IMR-90 (cell line): ENCODE data around the gene WRAP53. TPM values are rescaled to one million over a fixed set of nuclear protein-coding genes. Genes with fewer than 3 reads are reported as not detected.

Experiments
- ATAC-seq: fragments of 200-7000 bp; cut with Tn5 transposase; 2 replicates; pipeline ENCODE4 v1.9.1; 2020; ENCODE audit warnings: low read depth, mild to moderate bottlenecking, moderate library complexity
- BruUV-seq: library from RNA; stranded (reverse); fragments of 400-500 nt; replicated peaks from 2 replicates; lab custom pipeline; 2021; lab: Mats Ljungman, UMichigan
- CTCF ChIA-PET: fragments of 300-600 bp; formaldehyde crosslinking; extraction: SDS; loops from one replicate; lab custom pipeline; 2021; ENCODE audit warnings: antibody characterized with exemption; lab: Yijun Ruan, JAX
- POLR2A ChIA-PET: fragments of 300-600 bp; sonication (Branson Sonifier 250); formaldehyde crosslinking; loops from one replicate; lab custom pipeline; 2022; ENCODE audit warnings: antibody characterized with exemption; ENCODE audit not compliant: unreplicated experiment; lab: Charles Lee
- DNase-seq: peaks from one replicate; pipeline ENCODE4 v3.0.0; 2013
- H2AFZ ChIP-seq: replicated peaks from 2 replicates; pipeline ENCODE3; 2013; ENCODE audit warnings: low read length, mild to moderate bottlenecking; ENCODE audit not compliant: poor library complexity
- H2AK5ac ChIP-seq: 2 replicates; pipeline ENCODE4 v1.6.1; 2013; ENCODE audit warnings: low read depth, low read length, inconsistent platforms
- H2AK9ac ChIP-seq: replicated peaks from 2 replicates; pipeline ENCODE3; 2013; ENCODE audit warnings: mild to moderate bottlenecking, low read depth, low read length, moderate library complexity; ENCODE audit not compliant: poor library complexity
- H2BK120ac ChIP-seq: 2 replicates; pipeline ENCODE4 v1.6.1; 2013; ENCODE audit warnings: low read depth, low read length, inconsistent platforms
- H2BK15ac ChIP-seq: 3 replicates; pipeline ENCODE4 v1.6.1; 2013; ENCODE audit warnings: low read depth, low read length, inconsistent platforms
- H2BK20ac ChIP-seq: 2 replicates; pipeline ENCODE4 v1.6.1; 2013; ENCODE audit warnings: low read depth, mild to moderate bottlenecking, inconsistent platforms, low read length, moderate library complexity
- H2BK5ac ChIP-seq: 2 replicates; pipeline ENCODE4 v1.6.1; 2013; ENCODE audit warnings: mild to moderate bottlenecking, low read depth, low read length, inconsistent platforms; ENCODE audit not compliant: poor library complexity, severe bottlenecking
- H3K14ac ChIP-seq: replicated peaks from 2 replicates; pipeline ENCODE4 v1.6.1; 2013; ENCODE audit warnings: low read depth, low read length, inconsistent platforms
- H3K18ac ChIP-seq: 2 replicates; pipeline ENCODE4 v1.6.1; 2013; ENCODE audit warnings: low read depth, low read length, control low read depth
- H3K23ac ChIP-seq: 2 replicates; pipeline ENCODE4 v1.6.1; 2013; ENCODE audit warnings: low read depth, low read length, inconsistent platforms
- H3K27ac ChIP-seq: 2 replicates; pipeline ENCODE4 v1.5.1; 2013; ENCODE audit warnings: mild to moderate bottlenecking, control low read depth, low read length; ENCODE audit not compliant: insufficient read depth
- H3K27me3 ChIP-seq: 2 replicates; pipeline ENCODE4 v1.6.1; 2013; ENCODE audit warnings: low read length; ENCODE audit not compliant: control insufficient read depth, insufficient read depth
- H3K36me3 ChIP-seq: 2 replicates; pipeline ENCODE4 v1.6.1; 2013; ENCODE audit warnings: low read length, mixed read lengths; ENCODE audit not compliant: control insufficient read depth, insufficient read depth
- H3K4ac ChIP-seq: 2 replicates; pipeline ENCODE4 v1.6.1; 2013; ENCODE audit warnings: low read depth, low read length, inconsistent platforms
- H3K4me1 ChIP-seq: 2 replicates; pipeline ENCODE4 v1.6.1; 2013; ENCODE audit warnings: low read length, mixed read lengths; ENCODE audit not compliant: control insufficient read depth, insufficient read depth
- H3K4me2 ChIP-seq: 2 replicates; pipeline ENCODE4 v1.6.1; 2013; ENCODE audit warnings: low read depth, mild to moderate bottlenecking, control low read depth, low read length, moderate library complexity
- H3K4me3 ChIP-seq: 2 replicates; pipeline ENCODE4 v1.5.1; 2013; ENCODE audit warnings: low read depth, mild to moderate bottlenecking, control low read depth, low read length, moderate library complexity; ENCODE audit not compliant: insufficient read depth
- H3K56ac ChIP-seq: 2 replicates; pipeline ENCODE4 v1.6.1; 2013; ENCODE audit warnings: low read length, inconsistent platforms; ENCODE audit not compliant: insufficient read depth; ENCODE audit errors: extremely low read depth
- H3K79me1 ChIP-seq, 2 experiments: 2 replicates each; pipeline ENCODE4 v1.6.1; 2013; ENCODE audit warnings: low read length in 2 of 2, inconsistent platforms in 1 of 2, low read depth in 1 of 2
- H3K9ac ChIP-seq: 2 replicates; pipeline ENCODE4 v1.6.1; 2013; ENCODE audit warnings: low read depth, low read length, control low read depth
- H3K9me1 ChIP-seq: 2 replicates; pipeline ENCODE4 v1.6.1; 2013; ENCODE audit warnings: low read length, inconsistent platforms; ENCODE audit not compliant: insufficient read depth
- H3K9me3 ChIP-seq: 2 replicates; pipeline ENCODE4 v1.6.1; 2013; ENCODE audit warnings: low read length; ENCODE audit not compliant: control insufficient read depth, insufficient read depth
- H4K20me1 ChIP-seq: 2 replicates; pipeline ENCODE4 v1.6.1; 2013; ENCODE audit warnings: low read length, inconsistent platforms; ENCODE audit not compliant: insufficient read depth
- H4K5ac ChIP-seq: 2 replicates; pipeline ENCODE4 v1.6.1; 2013; ENCODE audit warnings: mild to moderate bottlenecking, low read depth, low read length, control low read depth
- H4K8ac ChIP-seq, 2 experiments: 2 replicates each; pipeline ENCODE4 v1.6.1; 2013; ENCODE audit warnings: low read depth in 2 of 2, low read length in 2 of 2, control low read depth in 1 of 2, inconsistent platforms in 1 of 2
- H4K91ac ChIP-seq: 2 replicates; pipeline ENCODE4 v1.6.1; 2013; ENCODE audit warnings: low read depth, low read length, inconsistent platforms; ENCODE audit not compliant: insufficient read depth
- CEBPB ChIP-seq: IDR thresholded peaks from 2 replicates; pipeline ENCODE4 v1.6.1; 2012; ENCODE audit warnings: low read depth, low read length, improper control_type of control experiment
- FOS ChIP-seq: fragments of 150-350 bp; IDR thresholded peaks from 2 replicates; pipeline ENCODE4 v1.6.1; 2016; ENCODE audit warnings: low read depth, low read length
- MAZ ChIP-seq: IDR thresholded peaks from 2 replicates; pipeline ENCODE4 v1.6.1; 2012; ENCODE audit warnings: low read depth, mild to moderate bottlenecking, low read length, improper control_type of control experiment, moderate library complexity, borderline replicate concordance
- MXI1 ChIP-seq: IDR thresholded peaks from 2 replicates; pipeline ENCODE4 v1.6.1; 2012; ENCODE audit warnings: low read depth, mild to moderate bottlenecking, low read length, moderate library complexity, borderline replicate concordance
- NFE2L2 ChIP-seq: fragments of 150-350 bp; IDR thresholded peaks from 2 replicates; pipeline ENCODE4 v1.6.1; 2016; ENCODE audit warnings: low read depth, mild to moderate bottlenecking, low read length
- POLR2A ChIP-seq: IDR thresholded peaks from 2 replicates; pipeline ENCODE4 v1.6.1; 2012; ENCODE audit warnings: mild to moderate bottlenecking, low read depth, low read length
- RCOR1 ChIP-seq: IDR thresholded peaks from 2 replicates; pipeline ENCODE4 v1.6.1; 2012; ENCODE audit warnings: mild to moderate bottlenecking, low read length, improper control_type of control experiment; ENCODE audit not compliant: insufficient replicate concordance
- RFX5 ChIP-seq: IDR thresholded peaks from 2 replicates; pipeline ENCODE4 v1.8.0; 2012; ENCODE audit warnings: low read depth, mild to moderate bottlenecking, low read length, moderate library complexity
- WGBS, 2 experiments: methylation state at CpG; one replicate each; pipeline versions ENCODE4 v1.1.5 to v1.1.7; 2013; ENCODE audit warnings: missing lambda C conversion rate in 2 of 2; ENCODE audit not compliant: insufficient read length in 1 of 2; ENCODE audit errors: extremely low coverage in 2 of 2; 5-methylcytosine and 5-hydroxymethylcytosine counted together
- dilution Hi-C: fragments of 300-500 bp; cut with HindIII; formaldehyde crosslinking; loops from one replicate; pipeline ENCODE4 v1.14.3; 2018; ENCODE audit warnings: low sequenced_read_pairs; ENCODE audit not compliant: unreplicated experiment
- in situ Hi-C: fragments of 300-500 bp; cut with MboI; formaldehyde crosslinking; loops from 3 replicates; pipeline ENCODE4 v1.14.3; 2019; ENCODE audit warnings: low sequenced_read_pairs, inconsistent platforms, mixed read lengths
- intact Hi-C: fragments of 100-400 bp; cut with micrococcal nuclease; formaldehyde crosslinking; loops from 2 replicates; pipeline ENCODE4 v1.10.0; 2022
- polyA plus RNA-seq, 3 experiments: library from polyadenylated mRNA; depleted of rRNA; stranded (reverse); fragments of >200 nt; gene quantifications; 2 replicates each; pipeline ENCODE4 v1.2.3, GENCODE V29; 2012; ENCODE audit warnings: low replicate concordance in 1 of 3
- total RNA-seq: library from RNA; depleted of rRNA; stranded (reverse); fragments of >200 nt; gene quantifications from 2 replicates; pipeline ENCODE4 v1.2.3, GENCODE V29; 2012
- TF ChIP-seq, protein P1 (sequence below): fragments of 150-350 bp; IDR thresholded peaks from 2 replicates; pipeline ENCODE4 v1.6.1; 2016; ENCODE audit warnings: low read depth, mild to moderate bottlenecking, low read length, moderate library complexity, borderline replicate concordance
- TF ChIP-seq, protein P2 (sequence below): fragments of 150-350 bp; IDR thresholded peaks from 2 replicates; pipeline ENCODE4 v1.6.1; 2017; ENCODE audit warnings: mild to moderate bottlenecking, antibody characterized with exemption, low read length, low read depth
- TF ChIP-seq, protein P3 (sequence below): conservative IDR thresholded peaks from 2 replicates; pipeline ENCODE4 v1.5.1; 2012; ENCODE audit warnings: mild to moderate bottlenecking, low read depth, low read length, improper control_type of control experiment

Gene WRAP53
- total and polyA plus RNA-seq, 2 of the 4 experiments (the other 2 are of a cell fraction) = 6.6 to 9.5 TPM

DNA sequence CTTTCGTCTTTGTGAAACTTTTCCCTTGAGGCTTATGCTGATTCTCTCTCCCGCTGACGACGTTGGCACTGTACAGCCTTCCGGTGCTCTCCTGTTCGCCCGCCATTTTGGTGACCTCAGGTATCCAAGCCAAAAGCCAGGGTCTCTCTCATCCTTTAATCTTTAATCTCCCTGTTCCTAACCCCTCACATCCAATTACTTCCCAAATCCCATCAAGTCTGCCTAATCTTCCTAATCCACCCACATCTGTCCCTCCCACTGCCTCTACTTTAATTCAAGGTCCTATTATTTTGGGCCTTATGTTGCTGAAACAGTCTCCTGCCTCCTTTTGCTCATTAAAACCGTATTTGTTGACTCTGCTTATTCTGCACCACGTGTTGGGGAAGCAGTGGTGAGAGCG, 7.3 kb downstream of the WRAP53 start:
- no peak overlapping the region for H3K4ac ChIP-seq
- H2BK120ac ChIP-seq = no peak overlapping the region
- H3K4me3 ChIP-seq = no peak overlapping the region
- H2BK20ac ChIP-seq = no peak overlapping the region
- dilution Hi-C loops (no loop called here), in situ Hi-C loops (no loop called here), intact Hi-C loops (no loop called here)
- TF ChIP-seq RCOR1 = no peak
- no peak for TF ChIP-seq NFE2L2
- no peak for TF ChIP-seq POLR2A
- no peak for TF ChIP-seq CEBPB
- no peak for TF ChIP-seq RFX5
- no peak for TF ChIP-seq MXI1
- TF ChIP-seq FOS = no peak
- TF ChIP-seq, protein P1, sequence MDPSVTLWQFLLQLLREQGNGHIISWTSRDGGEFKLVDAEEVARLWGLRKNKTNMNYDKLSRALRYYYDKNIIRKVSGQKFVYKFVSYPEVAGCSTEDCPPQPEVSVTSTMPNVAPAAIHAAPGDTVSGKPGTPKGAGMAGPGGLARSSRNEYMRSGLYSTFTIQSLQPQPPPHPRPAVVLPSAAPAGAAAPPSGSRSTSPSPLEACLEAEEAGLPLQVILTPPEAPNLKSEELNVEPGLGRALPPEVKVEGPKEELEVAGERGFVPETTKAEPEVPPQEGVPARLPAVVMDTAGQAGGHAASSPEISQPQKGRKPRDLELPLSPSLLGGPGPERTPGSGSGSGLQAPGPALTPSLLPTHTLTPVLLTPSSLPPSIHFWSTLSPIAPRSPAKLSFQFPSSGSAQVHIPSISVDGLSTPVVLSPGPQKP = no peak
- no peak for TF ChIP-seq MAZ
- TF ChIP-seq, protein P2, sequence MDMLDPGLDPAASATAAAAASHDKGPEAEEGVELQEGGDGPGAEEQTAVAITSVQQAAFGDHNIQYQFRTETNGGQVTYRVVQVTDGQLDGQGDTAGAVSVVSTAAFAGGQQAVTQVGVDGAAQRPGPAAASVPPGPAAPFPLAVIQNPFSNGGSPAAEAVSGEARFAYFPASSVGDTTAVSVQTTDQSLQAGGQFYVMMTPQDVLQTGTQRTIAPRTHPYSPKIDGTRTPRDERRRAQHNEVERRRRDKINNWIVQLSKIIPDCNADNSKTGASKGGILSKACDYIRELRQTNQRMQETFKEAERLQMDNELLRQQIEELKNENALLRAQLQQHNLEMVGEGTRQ = no peak
- TF ChIP-seq, protein P3, sequence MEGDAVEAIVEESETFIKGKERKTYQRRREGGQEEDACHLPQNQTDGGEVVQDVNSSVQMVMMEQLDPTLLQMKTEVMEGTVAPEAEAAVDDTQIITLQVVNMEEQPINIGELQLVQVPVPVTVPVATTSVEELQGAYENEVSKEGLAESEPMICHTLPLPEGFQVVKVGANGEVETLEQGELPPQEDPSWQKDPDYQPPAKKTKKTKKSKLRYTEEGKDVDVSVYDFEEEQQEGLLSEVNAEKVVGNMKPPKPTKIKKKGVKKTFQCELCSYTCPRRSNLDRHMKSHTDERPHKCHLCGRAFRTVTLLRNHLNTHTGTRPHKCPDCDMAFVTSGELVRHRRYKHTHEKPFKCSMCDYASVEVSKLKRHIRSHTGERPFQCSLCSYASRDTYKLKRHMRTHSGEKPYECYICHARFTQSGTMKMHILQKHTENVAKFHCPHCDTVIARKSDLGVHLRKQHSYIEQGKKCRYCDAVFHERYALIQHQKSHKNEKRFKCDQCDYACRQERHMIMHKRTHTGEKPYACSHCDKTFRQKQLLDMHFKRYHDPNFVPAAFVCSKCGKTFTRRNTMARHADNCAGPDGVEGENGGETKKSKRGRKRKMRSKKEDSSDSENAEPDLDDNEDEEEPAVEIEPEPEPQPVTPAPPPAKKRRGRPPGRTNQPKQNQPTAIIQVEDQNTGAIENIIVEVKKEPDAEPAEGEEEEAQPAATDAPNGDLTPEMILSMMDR = no peak
- H3K36me3 ChIP-seq = peaks cover 5% of the 10 kb centered on the region
- no peaks in the 10 kb centered on the region for H3K27me3 ChIP-seq
- H3K14ac ChIP-seq = no peak overlapping the region
- no peak overlapping the region for H3K18ac ChIP-seq
- H3K9me3 ChIP-seq = no peaks in the 10 kb centered on the region
- ChIA-PET CTCF (no interaction called here), POLR2A (no interaction called here)
- no peak for ATAC-seq
- no TSS peak for BruUV-seq
- 98% methylated on average over 7 of the region's 10 CpGs; no CpG with 5 or more reads in 1 of the 2 experiments for WGBS, 2 experiments
- H3K4me2 ChIP-seq = no peak overlapping the region
- H4K20me1 ChIP-seq = no peaks in the 10 kb centered on the region
- H3K4me1 ChIP-seq = no peaks in the 10 kb centered on the region
- H2AK9ac ChIP-seq = no peak overlapping the region
- H3K23ac ChIP-seq = no peak overlapping the region
- H3K9me1 ChIP-seq = no peaks in the 10 kb centered on the region
- no peak overlapping the region for H2AK5ac ChIP-seq
- no peak overlapping the region for H4K8ac ChIP-seq
- no peak overlapping the region for H4K91ac ChIP-seq
- no peak overlapping the region for H2BK15ac ChIP-seq
- H3K27ac ChIP-seq = no peak overlapping the region
- no peaks in the 10 kb centered on the region; a peak in 1 of 4 replicates for H3K79me1 ChIP-seq
- no peak for DNase-seq
- no peak overlapping the region for H2BK5ac ChIP-seq
- H3K56ac ChIP-seq = no peak overlapping the region
- H2AFZ ChIP-seq = no peak overlapping the region
- no peak overlapping the region for H4K5ac ChIP-seq
- H3K9ac ChIP-seq = no peak overlapping the region
